ENCODE results near the gene UCK1.

The UCK1 gene

DNA sequence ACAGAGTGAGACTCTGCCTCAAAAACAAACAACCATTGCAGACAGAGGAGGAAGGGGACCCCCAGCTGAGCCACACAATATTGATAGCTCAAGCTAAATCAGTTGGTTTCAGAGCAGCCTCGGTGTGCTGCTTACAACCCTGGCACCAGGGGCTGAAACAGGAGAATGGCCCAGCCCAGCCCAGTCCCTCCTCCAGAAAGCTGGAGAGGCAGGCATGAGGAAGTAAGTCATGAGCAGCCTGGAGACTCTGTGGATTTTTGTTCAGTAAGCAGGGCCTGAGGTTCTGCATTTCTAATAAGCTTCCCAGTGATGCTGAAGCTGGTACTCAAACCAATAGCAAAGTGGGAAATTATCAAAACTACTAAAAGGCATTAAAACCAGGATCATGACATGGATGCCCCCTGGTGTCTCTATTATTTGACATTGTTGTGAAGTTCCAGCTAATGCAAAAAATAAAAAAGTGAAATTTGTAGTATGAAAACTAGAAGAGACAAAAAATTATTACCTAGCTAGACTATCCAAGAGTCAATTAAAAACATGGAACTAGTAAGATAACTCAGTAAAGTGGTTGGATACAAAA, 28.4 kb upstream of the UCK1 start:
- TF ChIP-seq, protein P1, sequence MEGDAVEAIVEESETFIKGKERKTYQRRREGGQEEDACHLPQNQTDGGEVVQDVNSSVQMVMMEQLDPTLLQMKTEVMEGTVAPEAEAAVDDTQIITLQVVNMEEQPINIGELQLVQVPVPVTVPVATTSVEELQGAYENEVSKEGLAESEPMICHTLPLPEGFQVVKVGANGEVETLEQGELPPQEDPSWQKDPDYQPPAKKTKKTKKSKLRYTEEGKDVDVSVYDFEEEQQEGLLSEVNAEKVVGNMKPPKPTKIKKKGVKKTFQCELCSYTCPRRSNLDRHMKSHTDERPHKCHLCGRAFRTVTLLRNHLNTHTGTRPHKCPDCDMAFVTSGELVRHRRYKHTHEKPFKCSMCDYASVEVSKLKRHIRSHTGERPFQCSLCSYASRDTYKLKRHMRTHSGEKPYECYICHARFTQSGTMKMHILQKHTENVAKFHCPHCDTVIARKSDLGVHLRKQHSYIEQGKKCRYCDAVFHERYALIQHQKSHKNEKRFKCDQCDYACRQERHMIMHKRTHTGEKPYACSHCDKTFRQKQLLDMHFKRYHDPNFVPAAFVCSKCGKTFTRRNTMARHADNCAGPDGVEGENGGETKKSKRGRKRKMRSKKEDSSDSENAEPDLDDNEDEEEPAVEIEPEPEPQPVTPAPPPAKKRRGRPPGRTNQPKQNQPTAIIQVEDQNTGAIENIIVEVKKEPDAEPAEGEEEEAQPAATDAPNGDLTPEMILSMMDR (IDR thresholded peaks at IDR 0.05) = no peak

DNA sequence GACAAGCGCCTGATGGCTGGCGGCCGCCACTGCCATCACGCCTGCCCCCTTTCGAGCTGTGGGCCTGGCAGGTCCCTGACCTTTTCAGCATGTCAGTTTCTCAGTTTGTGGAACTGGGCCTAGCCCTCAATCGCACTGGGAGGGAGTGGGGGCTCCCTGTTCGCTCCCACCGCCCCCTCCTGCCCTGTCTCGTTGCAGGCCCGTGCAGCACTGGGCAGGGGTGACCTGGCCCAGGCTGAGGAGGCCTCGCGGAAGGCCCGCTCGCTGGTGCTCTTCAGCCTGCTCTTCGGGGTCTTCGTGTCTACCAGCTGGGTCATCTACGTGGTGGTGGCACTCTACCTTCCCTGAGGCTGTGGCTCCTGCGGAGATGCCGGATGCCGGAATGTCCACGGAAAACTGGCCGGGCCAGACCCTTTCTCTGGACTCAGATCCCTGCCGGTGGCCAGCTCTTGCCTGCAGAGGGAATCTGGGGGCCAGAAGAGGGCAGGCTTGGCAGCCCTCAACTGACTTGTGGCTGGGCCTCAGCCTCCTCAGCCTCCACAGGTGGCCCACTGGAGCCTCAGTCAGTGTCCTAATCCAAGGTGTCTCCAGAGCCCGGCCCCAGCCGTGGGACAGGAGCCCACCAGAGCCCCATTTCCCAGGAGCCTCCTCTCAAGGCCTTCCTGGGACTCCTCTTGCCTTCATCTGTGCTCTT, 26.9 kb upstream of the UCK1 start:
- TF ChIP-seq, protein P1 (IDR thresholded peaks at IDR 0.05) = no peak

DNA sequence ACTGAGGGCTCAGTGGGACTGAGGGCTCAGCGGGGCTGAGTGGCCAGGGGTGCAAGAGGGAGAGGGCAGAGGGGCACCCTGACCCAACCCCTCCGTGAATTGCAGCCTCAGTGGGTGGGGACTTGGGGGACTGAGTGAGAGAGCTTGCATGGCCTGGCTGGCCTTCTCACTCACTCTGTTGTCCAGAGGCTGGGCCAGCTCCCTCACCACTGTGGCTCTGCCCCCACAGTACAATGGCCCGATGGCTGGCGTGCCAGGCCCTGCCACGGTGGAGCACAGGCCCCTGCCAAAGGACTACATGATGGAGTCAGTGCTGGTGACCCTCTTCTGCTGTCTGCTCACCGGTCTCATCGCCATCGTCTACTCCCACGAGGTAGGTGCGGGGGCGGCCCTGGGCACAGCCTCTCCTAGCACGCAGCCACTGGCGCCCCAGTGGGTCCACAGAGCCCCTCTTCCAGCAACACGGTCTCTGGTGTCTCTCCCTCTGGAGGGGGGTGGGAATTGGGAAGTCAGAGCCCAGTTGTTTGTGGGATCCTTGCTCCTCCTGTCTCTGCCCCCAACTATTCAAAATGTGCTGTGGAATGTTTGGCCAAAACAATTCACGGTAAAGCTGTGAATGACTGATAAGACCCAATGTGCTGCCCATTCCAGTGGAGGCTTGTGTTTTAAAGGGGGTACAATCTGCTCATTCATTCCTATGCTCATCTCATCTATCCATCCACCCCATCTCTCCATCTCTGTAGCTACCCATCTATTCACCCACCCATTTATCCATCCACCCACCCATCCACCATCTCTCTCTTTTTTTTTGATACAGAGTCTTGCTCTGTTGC, 25.0 kb upstream of the UCK1 start:
- TF ChIP-seq, protein P1 (IDR thresholded peaks at IDR 0.05) = no peak

DNA sequence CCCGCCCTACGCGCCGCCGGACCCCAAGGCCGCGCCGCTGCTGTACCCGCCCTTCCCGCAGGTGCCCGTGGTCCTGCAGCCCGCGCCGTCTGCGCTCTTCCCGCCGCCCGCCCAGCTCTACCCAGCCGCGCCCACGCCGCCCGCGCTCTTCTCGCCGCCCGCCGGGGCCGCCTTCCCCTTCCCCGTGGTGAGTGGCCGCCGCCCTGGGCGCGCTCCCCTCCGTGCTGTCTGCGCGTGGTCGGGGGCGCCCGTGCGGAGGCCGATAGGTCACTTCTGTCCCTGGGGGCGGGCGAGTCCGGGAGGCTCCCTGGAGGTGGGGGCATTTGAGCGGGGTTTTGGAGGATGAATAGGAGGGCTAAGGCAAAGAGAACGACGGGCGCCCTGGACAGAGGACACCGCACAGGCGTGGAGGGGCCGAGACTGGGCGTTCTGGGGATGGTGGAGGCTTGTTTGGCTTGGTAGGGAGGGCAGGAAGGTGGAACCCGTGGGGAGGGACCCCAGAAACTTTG, 23.8 kb upstream of the UCK1 start:
- TF ChIP-seq, protein P1 (IDR thresholded peaks at IDR 0.05) = no peak

DNA sequence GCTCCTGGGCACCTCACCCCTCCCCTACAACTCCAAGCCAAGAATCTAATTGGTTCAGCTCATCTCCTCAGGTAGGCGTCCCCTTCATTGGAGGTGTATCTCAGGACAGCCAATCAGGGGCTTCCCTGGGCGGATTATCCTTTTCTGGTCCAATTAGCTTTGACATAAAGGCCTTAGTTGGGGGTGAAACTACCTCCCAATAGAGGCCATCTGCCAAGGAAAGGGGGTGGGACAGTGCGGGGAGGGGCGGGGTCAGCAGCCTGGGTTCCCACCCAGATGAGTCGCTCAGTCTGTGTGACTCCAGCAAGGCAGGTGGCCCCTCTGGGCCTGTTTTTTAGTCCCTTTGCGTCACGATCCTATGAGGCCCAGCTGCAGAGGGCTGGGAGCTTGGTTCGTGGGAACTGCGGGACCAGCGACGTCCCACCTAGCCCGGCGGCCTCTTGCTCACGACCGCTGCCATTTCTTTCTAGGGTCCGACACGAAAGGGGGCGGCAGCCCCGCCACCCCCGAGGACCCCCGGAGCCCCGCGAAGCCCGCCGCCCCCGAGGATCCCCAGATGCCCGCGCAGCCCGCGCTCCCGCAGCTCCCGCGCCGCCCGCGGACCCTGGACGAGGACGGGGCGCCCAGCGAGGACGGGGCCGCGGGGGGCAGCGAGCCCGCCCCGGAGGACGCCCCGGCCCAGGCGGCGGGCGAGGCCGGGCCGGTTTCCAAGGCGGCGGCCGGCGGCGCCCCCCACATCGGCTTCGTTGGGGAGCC, 23.2 kb upstream of the UCK1 start:
- TF ChIP-seq, protein P1 (IDR thresholded peaks at IDR 0.05) = no peak

DNA sequence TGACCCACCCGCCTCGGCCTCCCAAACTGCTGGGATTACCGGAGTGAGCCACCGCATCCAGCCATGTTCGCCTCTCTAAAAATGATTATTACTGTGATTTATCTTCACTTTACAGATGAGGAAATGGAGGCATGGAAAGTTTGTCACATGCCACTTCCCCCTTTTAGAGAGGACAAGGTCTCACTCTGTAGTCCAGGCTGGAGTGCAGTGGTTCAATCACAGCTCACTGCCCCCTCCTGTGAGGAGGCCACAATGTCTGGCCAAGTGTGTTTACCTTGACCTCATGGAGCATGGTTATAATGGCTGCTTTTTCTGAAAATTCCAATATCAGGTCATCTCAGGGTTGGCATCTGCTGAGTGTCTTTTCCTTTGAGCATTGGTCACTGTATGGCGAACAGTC, 21.0 kb upstream of the UCK1 start:
- TF ChIP-seq, protein P1 (IDR thresholded peaks at IDR 0.05) = no peak

All from LNCAP (cell line).